Activated CD8-positive, alpha-beta memory T cell treated with anti-CD3 and anti-CD28 coated beads, Interleukin-2, amount 10 ng/mL, durations not matched to agents 7 days and 5 days (primary cell): ENCODE data around the gene RHAG. TPM values are rescaled to one million over a fixed set of nuclear protein-coding genes. Genes with fewer than 3 reads are reported as not detected.

ENCODE experiments used
- ATAC-seq: fragments of 150-1000 bp; cut with Tn5 transposase; one replicate; pipeline ENCODE4 v1.10.0; 2021; ENCODE audit warnings: moderate library complexity
- CTCF ChIA-PET: fragments of 350-600 bp; sonication (Branson Sonifier 250); formaldehyde crosslinking; loops from one replicate; lab custom pipeline; 2021; ENCODE audit warnings: antibody characterized with exemption; lab: Charles Lee
- DNase-seq: peaks from one replicate; pipeline ENCODE4 v3.0.0-alpha.2; 2020
- H3K27ac Mint-ChIP-seq: one replicate; pipeline ENCODE4 v1.8.0; 2021; ENCODE audit warnings: mild to moderate bottlenecking, mixed read lengths
- H3K27me3 Mint-ChIP-seq: one replicate; pipeline ENCODE4 v1.8.0; 2021; ENCODE audit warnings: mixed read lengths
- H3K36me3 Mint-ChIP-seq: one replicate; pipeline ENCODE4 v1.8.0; 2021; ENCODE audit warnings: mild to moderate bottlenecking, mixed read lengths
- H3K4me1 Mint-ChIP-seq: one replicate; pipeline ENCODE4 v1.8.0; 2021; ENCODE audit warnings: mixed read lengths
- H3K4me3 Mint-ChIP-seq: one replicate; pipeline ENCODE4 v1.8.0; 2021; ENCODE audit warnings: mild to moderate bottlenecking, moderate library complexity, mixed read lengths
- H3K9me3 Mint-ChIP-seq: one replicate; pipeline ENCODE4 v1.8.0; 2022; ENCODE audit warnings: low read depth, mixed read lengths
- total RNA-seq, 2 experiments: library from RNA; stranded (reverse); gene quantifications; one replicate each; pipeline ENCODE4 v1.2.3, GENCODE V29; 2021

RHAG gene
- total RNA-seq, 2 experiments from 2014 or later = not detected

GRCh38 chr6:49649988-49650387 lies 13.3 kb upstream of the RHAG start:
- DNase-seq = no peak

DNA sequence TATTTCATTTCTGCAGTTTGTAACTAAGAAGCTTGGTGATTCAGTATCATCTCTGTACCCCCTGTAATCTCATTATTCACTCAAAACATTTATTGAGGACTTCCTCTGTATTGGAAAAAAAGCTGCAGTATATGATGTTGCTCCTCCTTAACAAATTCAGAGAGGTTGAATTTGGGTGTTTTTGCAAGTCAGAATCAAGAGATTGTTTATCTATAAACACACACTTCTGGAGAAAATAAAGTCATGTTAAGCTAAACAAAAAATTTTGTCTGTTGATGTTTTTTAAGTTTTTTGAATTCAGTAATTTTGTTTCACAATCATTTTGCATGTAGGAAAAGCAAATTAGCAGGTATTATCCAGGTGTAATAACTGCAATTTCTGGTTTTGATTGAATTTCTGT lies 11.4 kb upstream of the RHAG start:
- no peaks in the 10 kb centered on the region for H3K9me3 Mint-ChIP-seq
- H3K36me3 Mint-ChIP-seq = no peaks in the 10 kb centered on the region
- H3K27ac Mint-ChIP-seq = no peak overlapping the region
- H3K4me3 Mint-ChIP-seq = no peak overlapping the region
- no peaks in the 10 kb centered on the region for H3K4me1 Mint-ChIP-seq
- ATAC-seq (no peak), DNase-seq (no peak)
- CTCF ChIA-PET = no interaction called here
- H3K27me3 Mint-ChIP-seq = no peaks in the 10 kb centered on the region

More at GRCh38 chr6:49649988-49650387, 13.3 kb upstream of the RHAG start:
- no peaks in the 10 kb centered on the region for H3K9me3 Mint-ChIP-seq
- no peaks in the 10 kb centered on the region for H3K4me1 Mint-ChIP-seq
- no peaks in the 10 kb centered on the region for H3K27me3 Mint-ChIP-seq
- H3K27ac Mint-ChIP-seq = no peak overlapping the region
- no peak for ATAC-seq
- CTCF ChIA-PET = no interaction called here
- H3K36me3 Mint-ChIP-seq = no peaks in the 10 kb centered on the region
- H3K4me3 Mint-ChIP-seq = no peak overlapping the region

- H3K36me3 Mint-ChIP-seq = no peaks in the 10 kb centered on the region
- H3K27me3 Mint-ChIP-seq = no peaks in the 10 kb centered on the region
- no peak overlapping the region for H3K4me3 Mint-ChIP-seq
- no peaks in the 10 kb centered on the region for H3K9me3 Mint-ChIP-seq
- H3K4me1 Mint-ChIP-seq = no peaks in the 10 kb centered on the region
- ATAC-seq (no peak), DNase-seq (no peak)
- H3K27ac Mint-ChIP-seq = no peak overlapping the region
- CTCF ChIA-PET = no interaction called here
These were observed 10.8 kb upstream of the RHAG start for GRCh38 chr6:49647476-49647875.

GRCh38 chr6:49646942-49647341 lies 10.3 kb upstream of the RHAG start:
- no peaks in the 10 kb centered on the region for H3K36me3 Mint-ChIP-seq
- DNase-seq = no peak
- no peak overlapping the region for H3K27ac Mint-ChIP-seq
- CTCF ChIA-PET = interaction anchor here (0.7 kb wide), 1 partner anchor 18 kb away, joined by 3 read pairs; no protein-coding TSS in a partner anchor
- no peaks in the 10 kb centered on the region for H3K9me3 Mint-ChIP-seq
- no peak for ATAC-seq
- no peaks in the 10 kb centered on the region for H3K4me1 Mint-ChIP-seq
- H3K4me3 Mint-ChIP-seq = no peak overlapping the region
- H3K27me3 Mint-ChIP-seq = no peaks in the 10 kb centered on the region

GRCh38 chr6:49646130-49646824 lies 9.6 kb upstream of the RHAG start:
- Mint-ChIP-seq H3K4me3 (no peak overlapping the region), H3K27ac (no peak overlapping the region), H3K36me3 (no peaks in the 10 kb centered on the region), H3K4me1 (no peaks in the 10 kb centered on the region), H3K9me3 (no peaks in the 10 kb centered on the region), H3K27me3 (no peaks in the 10 kb centered on the region)
- DNase-seq (no peak), ATAC-seq (no peak)
- CTCF ChIA-PET = interaction anchor here (0.7 kb wide), 1 partner anchor 18 kb away, joined by 3 read pairs; no protein-coding TSS in a partner anchor

GRCh38 chr6:49645139-49645538 lies 8.5 kb upstream of the RHAG start:
- Mint-ChIP-seq H3K27me3 (no peaks in the 10 kb centered on the region), H3K36me3 (no peaks in the 10 kb centered on the region), H3K9me3 (no peaks in the 10 kb centered on the region), H3K4me3 (no peak overlapping the region), H3K27ac (no peak overlapping the region), H3K4me1 (no peaks in the 10 kb centered on the region)
- ATAC-seq (no peak), DNase-seq (no peak)
- CTCF ChIA-PET = no interaction called here

DNA sequence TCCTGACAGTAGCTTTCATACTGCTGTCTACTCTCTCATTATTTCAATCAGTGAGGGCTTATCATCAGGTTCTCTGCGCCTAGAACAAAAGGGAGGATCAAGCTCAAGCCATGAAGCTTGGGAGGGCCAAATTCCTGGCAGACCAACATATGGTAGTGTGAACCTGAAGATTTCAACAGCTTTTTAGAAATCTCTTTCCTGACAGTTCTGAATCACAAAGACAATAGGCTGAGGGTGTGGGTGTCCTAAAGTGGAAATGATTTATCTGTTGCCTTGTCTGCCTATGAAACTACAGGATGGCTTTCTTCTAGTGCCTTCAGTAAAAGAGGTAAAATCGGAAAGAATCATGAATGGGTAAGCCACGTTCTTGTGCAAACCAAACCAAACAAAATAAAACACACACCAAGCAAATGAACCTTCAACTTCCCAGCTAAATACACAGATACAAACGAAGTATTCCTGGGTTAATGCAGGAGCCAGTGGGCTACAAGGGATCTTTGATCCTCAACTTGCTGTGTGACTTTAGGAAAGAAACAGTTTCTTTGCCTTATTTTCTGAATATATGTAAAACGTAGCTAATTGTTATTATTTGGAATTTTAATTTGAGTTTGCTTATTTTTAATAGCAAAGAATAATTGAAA lies 2.7 kb upstream of the RHAG start:
- Mint-ChIP-seq H3K9me3 (no peaks in the 10 kb centered on the region), H3K36me3 (no peaks in the 10 kb centered on the region), H3K4me3 (no peak overlapping the region), H3K4me1 (no peaks in the 10 kb centered on the region), H3K27me3 (no peaks in the 10 kb centered on the region), H3K27ac (no peak overlapping the region)
- CTCF ChIA-PET = no interaction called here
- DNase-seq (no peak), ATAC-seq (no peak)

DNA sequence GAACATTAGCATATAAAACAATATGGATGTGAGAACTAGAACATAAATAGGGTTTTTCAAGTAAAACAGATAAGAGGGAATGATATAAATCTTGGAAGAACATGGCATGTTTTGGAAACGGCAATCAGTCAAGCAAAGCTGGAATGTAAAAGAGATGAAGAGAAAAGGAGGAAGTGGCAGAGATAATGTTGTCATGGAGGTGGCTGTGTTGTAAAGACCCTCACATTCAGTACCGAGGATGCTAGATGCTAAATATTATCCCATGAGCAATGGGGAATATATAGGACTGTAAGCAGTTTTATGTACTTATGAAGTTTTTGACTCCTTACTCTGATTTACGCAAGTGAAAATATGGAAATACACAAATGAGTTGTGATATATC lies 702 bp upstream of the RHAG start:
- ATAC-seq = no peak
- no peak for DNase-seq
- CTCF ChIA-PET = no interaction called here
- no peak overlapping the region for H3K27ac Mint-ChIP-seq
- H3K36me3 Mint-ChIP-seq = no peaks in the 10 kb centered on the region
- no peaks in the 10 kb centered on the region for H3K4me1 Mint-ChIP-seq
- no peak overlapping the region for H3K4me3 Mint-ChIP-seq
- H3K27me3 Mint-ChIP-seq = no peaks in the 10 kb centered on the region
- H3K9me3 Mint-ChIP-seq = no peaks in the 10 kb centered on the region

DNA sequence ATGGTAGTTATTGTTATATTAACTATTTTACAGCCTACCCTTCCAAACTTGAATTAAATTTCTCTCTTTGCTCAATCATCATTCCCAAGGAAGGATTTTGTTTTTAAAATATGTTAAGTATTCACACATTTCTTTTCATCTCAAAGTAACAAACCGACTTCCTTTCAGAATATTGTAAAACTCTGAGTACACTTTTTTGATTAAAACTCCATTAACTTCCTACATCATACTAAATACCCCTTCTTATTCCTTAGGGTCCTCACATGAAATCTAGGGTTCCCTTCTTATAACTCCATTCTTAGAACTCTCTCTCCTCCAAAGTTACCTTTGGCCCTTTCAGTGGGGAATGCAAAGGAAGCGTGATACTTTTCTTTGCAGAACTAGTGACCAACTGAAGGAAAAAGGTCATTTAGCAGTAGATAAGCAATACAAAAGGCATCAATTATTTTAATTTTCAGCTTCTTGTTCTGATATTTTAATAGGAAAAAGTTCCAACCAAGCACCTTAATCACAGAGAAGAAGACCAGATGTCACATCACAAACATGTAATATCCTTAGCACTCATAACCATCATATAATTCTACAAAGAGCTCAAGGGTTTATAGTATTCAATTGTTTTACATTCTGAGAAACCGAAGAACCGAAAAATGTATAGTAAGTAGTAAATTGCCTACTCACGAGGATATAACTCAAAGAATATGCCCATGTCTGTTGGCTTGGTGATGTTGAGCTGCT lies 494 bp downstream of the RHAG start:
- no peaks in the 10 kb centered on the region for H3K9me3 Mint-ChIP-seq
- H3K4me3 Mint-ChIP-seq = no peak overlapping the region

DNA sequence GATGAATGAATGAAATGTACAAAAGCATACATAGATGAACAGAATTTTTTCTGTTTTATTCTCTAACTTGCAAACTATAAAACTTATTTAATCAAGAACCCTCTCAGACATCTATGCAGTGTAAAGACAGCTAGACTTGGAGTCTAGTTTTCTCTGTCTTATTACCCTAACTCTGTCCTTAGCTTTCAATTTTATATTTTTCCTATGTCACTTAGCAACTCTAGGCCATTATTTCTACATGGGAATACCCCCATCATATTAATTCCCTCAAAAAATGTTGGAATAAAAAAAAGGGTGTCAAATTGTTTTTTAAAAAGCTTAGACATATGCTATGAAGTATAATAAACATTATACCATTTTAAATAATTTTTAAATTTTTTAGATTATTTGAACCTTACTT lies 1.2 kb downstream of the RHAG start:
- Mint-ChIP-seq H3K4me1 (no peaks in the 10 kb centered on the region), H3K4me3 (no peak overlapping the region), H3K9me3 (no peaks in the 10 kb centered on the region), H3K36me3 (no peaks in the 10 kb centered on the region), H3K27me3 (no peaks in the 10 kb centered on the region), H3K27ac (no peak overlapping the region)
- CTCF ChIA-PET = no interaction called here
- ATAC-seq (no peak), DNase-seq (no peak)

More for the DNA sequence above, 494 bp downstream of the RHAG start:
- H3K36me3 Mint-ChIP-seq = no peaks in the 10 kb centered on the region
- CTCF ChIA-PET = no interaction called here
- H3K27me3 Mint-ChIP-seq = no peaks in the 10 kb centered on the region
- no peak for DNase-seq
- no peak for ATAC-seq
- no peaks in the 10 kb centered on the region for H3K4me1 Mint-ChIP-seq
- no peak overlapping the region for H3K27ac Mint-ChIP-seq

GRCh38 chr6:49634836-49635218 lies 1.8 kb downstream of the RHAG start:
- CTCF ChIA-PET = no interaction called here
- H3K27ac Mint-ChIP-seq = no peak overlapping the region
- DNase-seq = no peak
- H3K36me3 Mint-ChIP-seq = no peaks in the 10 kb centered on the region
- H3K4me1 Mint-ChIP-seq = no peaks in the 10 kb centered on the region
- H3K27me3 Mint-ChIP-seq = no peaks in the 10 kb centered on the region
- no peak overlapping the region for H3K4me3 Mint-ChIP-seq
- no peaks in the 10 kb centered on the region for H3K9me3 Mint-ChIP-seq
- ATAC-seq = no peak

DNA sequence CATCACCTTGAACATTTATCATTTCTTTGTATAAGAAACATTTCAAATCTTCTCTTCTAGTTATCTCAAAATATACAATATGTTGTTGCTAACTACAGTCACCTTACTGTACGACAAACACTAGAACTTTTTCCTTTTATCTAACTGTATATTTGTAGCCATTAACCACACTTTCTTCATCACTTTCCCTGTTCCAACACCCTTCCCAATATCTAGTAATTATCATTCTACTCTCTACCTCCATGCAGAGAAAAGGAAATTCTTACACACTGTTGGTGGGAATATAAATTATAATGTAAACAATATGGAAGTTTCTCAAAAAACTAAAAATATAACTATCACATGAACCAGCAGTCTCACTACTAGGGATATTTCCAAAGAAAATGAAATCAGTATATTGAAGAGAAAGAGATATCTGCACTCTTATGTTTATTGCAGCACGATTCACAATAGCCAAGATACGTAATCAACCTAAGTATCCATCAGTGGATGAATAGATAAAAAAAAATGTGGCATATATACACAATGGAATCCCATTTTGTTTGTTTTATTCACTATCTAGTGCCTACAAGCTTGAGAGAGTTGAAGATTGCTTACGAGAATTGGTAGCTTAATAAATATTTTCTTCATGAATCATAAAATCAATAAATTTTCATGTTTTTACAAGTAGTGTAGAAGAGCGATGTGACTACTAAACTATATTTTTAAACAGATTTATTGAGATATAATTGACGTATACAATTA lies 2.4 kb downstream of the RHAG start:
- no peak overlapping the region for H3K27ac Mint-ChIP-seq
- no peaks in the 10 kb centered on the region for H3K4me1 Mint-ChIP-seq
- CTCF ChIA-PET = no interaction called here
- H3K9me3 Mint-ChIP-seq = no peaks in the 10 kb centered on the region
- H3K4me3 Mint-ChIP-seq = no peak overlapping the region
- H3K27me3 Mint-ChIP-seq = no peaks in the 10 kb centered on the region
- no peaks in the 10 kb centered on the region for H3K36me3 Mint-ChIP-seq
- no peak for DNase-seq
- no peak for ATAC-seq

DNA sequence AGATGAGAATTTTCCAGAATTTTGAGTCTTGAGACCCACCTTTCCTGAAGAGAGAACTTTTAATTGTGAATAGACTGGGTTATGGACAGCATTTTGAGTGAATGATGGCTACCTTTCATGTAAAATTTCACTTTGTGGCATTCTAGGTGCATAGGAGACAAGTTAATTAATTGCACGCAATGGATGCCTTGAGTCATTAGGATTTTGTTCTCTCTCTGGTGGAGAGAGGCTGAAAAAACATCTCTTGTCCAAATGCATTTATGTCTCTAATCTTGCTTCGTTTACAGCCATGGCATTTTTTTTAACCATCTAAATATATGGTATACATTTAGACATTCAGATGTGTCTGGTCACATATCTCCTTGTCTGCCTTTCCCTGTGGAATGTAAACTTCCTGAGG lies 3.1 kb downstream of the RHAG start:
- no peak for DNase-seq
- CTCF ChIA-PET = no interaction called here
- no peaks in the 10 kb centered on the region for H3K9me3 Mint-ChIP-seq
- H3K36me3 Mint-ChIP-seq = no peaks in the 10 kb centered on the region
- H3K27me3 Mint-ChIP-seq = no peaks in the 10 kb centered on the region
- H3K4me3 Mint-ChIP-seq = no peak overlapping the region
- H3K27ac Mint-ChIP-seq = no peak overlapping the region
- H3K4me1 Mint-ChIP-seq = no peaks in the 10 kb centered on the region
- ATAC-seq = no peak
